CD4-positive, CD25-positive, alpha-beta regulatory T cell (primary cell): Measurements from ENCODE around the gene GCGR. TPM values are rescaled to one million over a fixed set of nuclear protein-coding genes. Genes with fewer than 3 reads are reported as not detected.

Experiments
- ATAC-seq, 2 donors: fragments of 150-1000 bp; cut with Tn5 transposase; one replicate each; pipeline ENCODE4 v1.10.0; 2021; ENCODE audit warnings: low read depth in 2 of 2, moderate number of reproducible peaks in 2 of 2, moderate library complexity in 1 of 2
- DNase-seq, 3 donors: peaks; one replicate each; pipeline versions ENCODE4 v3.0.0 to v3.0.0-alpha.2; 2012 to 2022; ENCODE audit warnings: mixed read lengths in 1 of 3
- H3K27ac ChIP-seq: one replicate; pipeline ENCODE4 v1.7.0; 2013; ENCODE audit warnings: mild to moderate bottlenecking, low read length; ENCODE audit not compliant: insufficient read depth, poor library complexity, severe bottlenecking
- H3K27me3 ChIP-seq: one replicate; pipeline ENCODE4 v1.7.0; 2013; ENCODE audit warnings: low read length; ENCODE audit not compliant: control insufficient read depth, insufficient read depth
- H3K36me3 ChIP-seq: one replicate; pipeline ENCODE4 v1.7.0; 2013; ENCODE audit warnings: mild to moderate bottlenecking, low read length, moderate library complexity; ENCODE audit not compliant: control insufficient read depth, insufficient read depth
- H3K4me1 ChIP-seq: 2 replicates; pipeline ENCODE4 v1.7.0; 2013; ENCODE audit warnings: mild to moderate bottlenecking, low read length; ENCODE audit not compliant: insufficient read depth, control insufficient read depth, poor library complexity, severe bottlenecking
- H3K4me3 ChIP-seq: one replicate; pipeline ENCODE4 v1.7.0; 2013; ENCODE audit warnings: low read depth, mild to moderate bottlenecking, low read length, moderate library complexity
- H3K9me3 ChIP-seq, 2 experiments: 1 replicate in 1 of 2; 2 replicates in 1 of 2; pipeline ENCODE4 v1.7.0; 2013; ENCODE audit warnings: low read length in 2 of 2, mild to moderate bottlenecking in 1 of 2, moderate library complexity in 1 of 2; ENCODE audit not compliant: control insufficient read depth in 2 of 2
- H3K27ac Mint-ChIP-seq, 3 donors: one replicate each; pipeline ENCODE4 v1.8.0; 2020 to 2022; ENCODE audit warnings: mild to moderate bottlenecking in 3 of 3, mixed read lengths in 3 of 3, moderate library complexity in 2 of 3
- H3K27me3 Mint-ChIP-seq: one replicate; pipeline ENCODE4 v1.8.0; 2022; ENCODE audit warnings: mild to moderate bottlenecking, mixed read lengths
- H3K36me3 Mint-ChIP-seq: one replicate; pipeline ENCODE4 v1.8.0; 2020; ENCODE audit warnings: mixed read lengths
- H3K4me1 Mint-ChIP-seq, 4 donors: one replicate each; pipeline ENCODE4 v1.8.0; 2020 to 2022; ENCODE audit warnings: mixed read lengths in 4 of 4, mild to moderate bottlenecking in 1 of 4
- H3K4me3 Mint-ChIP-seq, 4 donors: one replicate each; pipeline ENCODE4 v1.8.0; 2020 to 2022; ENCODE audit warnings: mild to moderate bottlenecking in 4 of 4, mixed read lengths in 4 of 4, moderate library complexity in 3 of 4
- H3K9me3 Mint-ChIP-seq, 7 donors: one replicate each; pipeline ENCODE4 v1.8.0; 2020 to 2022; ENCODE audit warnings: mixed read lengths in 7 of 7, mild to moderate bottlenecking in 3 of 7, moderate library complexity in 2 of 7
- polyA plus RNA-seq, 4 donors: library from polyadenylated mRNA; unstranded; fragments of 300-500 nt; fragmentation: Illumina TruSeq; gene quantifications; one replicate each; pipeline ENCODE4 v1.2.3, GENCODE V29; 2021
- total RNA-seq: library from RNA; stranded (reverse); gene quantifications from one replicate; pipeline ENCODE4 v1.2.3, GENCODE V29; 2022

Gene GCGR
- total and polyA plus RNA-seq, 5 donors from 2014 or later: not detected

DNA sequence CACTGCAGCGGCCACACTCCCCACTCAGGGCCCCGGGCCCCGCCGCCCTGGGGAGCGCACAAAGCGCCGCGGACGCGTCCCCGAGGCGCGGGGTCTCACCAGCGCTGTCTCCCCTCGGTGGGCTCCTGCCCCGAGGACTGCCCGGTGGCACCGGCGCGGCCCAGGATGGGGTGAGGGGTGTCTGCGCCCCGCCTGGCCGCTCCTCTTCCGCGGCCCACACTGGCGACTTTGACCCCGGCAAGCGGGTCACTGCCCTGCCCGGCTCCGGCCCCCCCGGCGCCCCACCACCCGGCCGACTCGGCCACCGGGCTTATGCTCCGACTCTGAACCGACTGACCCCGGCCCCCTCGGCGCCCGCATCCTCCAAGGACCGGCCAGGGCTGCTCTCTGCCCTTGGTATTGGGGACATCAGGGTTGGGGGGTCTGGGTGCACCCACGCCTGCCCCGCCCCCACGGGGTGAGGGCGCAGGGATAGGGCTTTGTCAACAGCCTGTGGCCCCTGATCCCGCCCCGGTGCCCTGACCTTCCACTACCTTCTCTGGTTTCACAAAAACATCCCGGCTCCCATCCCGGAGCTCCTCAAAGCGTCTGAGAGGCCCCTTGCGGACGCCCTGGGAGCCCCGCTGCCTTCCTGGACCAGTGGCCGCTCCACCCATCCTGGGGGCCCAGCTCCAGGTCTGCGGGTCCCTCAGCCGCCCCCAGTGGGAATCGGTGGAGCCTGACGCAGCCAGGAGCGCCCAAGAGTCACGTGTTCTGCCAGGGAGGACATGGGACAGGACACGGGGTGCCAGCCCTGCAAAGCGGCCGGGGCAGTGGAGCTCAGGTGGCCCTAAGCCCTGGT, 829 bp downstream of the GCGR start:
- peaks cover 0 to 4% (median 2%) of the 10 kb centered on the region in 4 donors for H3K4me1 Mint-ChIP-seq
- H3K27ac Mint-ChIP-seq: no peak overlapping the region
- Histone ChIP-seq H3K27ac (no peak overlapping the region), H3K4me1 (peaks cover 8% of the 10 kb centered on the region), H3K27me3 (no peaks in the 10 kb centered on the region), H3K36me3 (no peaks in the 10 kb centered on the region), H3K4me3 (no peak overlapping the region), H3K9me3 (no peaks in the 10 kb centered on the region)
- H3K4me3 Mint-ChIP-seq: no peak overlapping the region
- no peak for ATAC-seq
- H3K36me3 Mint-ChIP-seq: no peaks in the 10 kb centered on the region
- no peak for DNase-seq
- no peaks in the 10 kb centered on the region for H3K9me3 Mint-ChIP-seq
- peaks cover 35% of the 10 kb centered on the region for H3K27me3 Mint-ChIP-seq

DNA sequence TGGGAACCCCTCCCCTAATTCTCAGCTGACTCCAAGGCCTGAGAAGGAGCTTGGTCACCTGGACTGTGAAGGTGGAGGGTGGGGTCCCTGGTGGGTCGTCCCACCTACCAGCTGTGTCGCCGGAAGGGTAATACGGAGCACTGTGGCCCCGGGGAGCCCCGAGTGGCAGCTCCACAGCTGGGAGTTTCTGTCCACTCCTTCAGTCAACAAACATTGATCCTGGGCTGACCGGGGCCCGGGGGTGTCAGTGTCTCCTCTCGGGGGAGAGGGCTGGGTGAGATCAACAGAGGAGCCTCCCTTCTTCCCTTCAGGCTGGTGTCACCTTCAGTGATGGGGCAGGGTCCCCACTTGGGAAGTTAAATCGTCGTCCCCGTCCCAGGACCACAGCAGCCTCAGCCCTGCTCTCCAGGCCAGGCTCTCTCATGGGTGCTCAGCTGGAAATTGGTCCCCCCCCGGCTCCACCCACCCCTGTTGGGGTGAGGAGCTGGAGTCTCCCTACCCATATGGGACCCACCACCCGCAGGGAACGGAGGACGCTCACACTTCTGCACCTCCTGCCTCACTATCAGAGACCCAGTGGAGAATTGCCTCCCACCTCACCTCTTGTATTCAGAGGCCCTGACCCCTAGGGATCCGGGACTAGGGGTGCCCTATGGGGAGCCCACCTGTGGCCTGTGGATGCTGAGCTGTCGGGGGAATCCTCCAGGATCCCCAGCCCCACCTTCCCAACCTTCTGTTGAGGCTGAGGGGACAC, 1.9 kb downstream of the GCGR start:
- Histone ChIP-seq H3K4me1 (peaks cover 8% of the 10 kb centered on the region), H3K36me3 (no peaks in the 10 kb centered on the region), H3K27ac (no peak overlapping the region), H3K27me3 (no peaks in the 10 kb centered on the region), H3K9me3 (no peaks in the 10 kb centered on the region), H3K4me3 (no peak overlapping the region)
- Mint-ChIP-seq H3K4me1 (peaks cover 0 to 3% (median 0%) of the 10 kb centered on the region in 4 donors), H3K9me3 (no peaks in the 10 kb centered on the region), H3K27me3 (peaks cover 31% of the 10 kb centered on the region), H3K36me3 (no peaks in the 10 kb centered on the region), H3K27ac (no peak overlapping the region), H3K4me3 (no peak overlapping the region)
- DNase-seq (no peak), ATAC-seq (no peak)

DNA sequence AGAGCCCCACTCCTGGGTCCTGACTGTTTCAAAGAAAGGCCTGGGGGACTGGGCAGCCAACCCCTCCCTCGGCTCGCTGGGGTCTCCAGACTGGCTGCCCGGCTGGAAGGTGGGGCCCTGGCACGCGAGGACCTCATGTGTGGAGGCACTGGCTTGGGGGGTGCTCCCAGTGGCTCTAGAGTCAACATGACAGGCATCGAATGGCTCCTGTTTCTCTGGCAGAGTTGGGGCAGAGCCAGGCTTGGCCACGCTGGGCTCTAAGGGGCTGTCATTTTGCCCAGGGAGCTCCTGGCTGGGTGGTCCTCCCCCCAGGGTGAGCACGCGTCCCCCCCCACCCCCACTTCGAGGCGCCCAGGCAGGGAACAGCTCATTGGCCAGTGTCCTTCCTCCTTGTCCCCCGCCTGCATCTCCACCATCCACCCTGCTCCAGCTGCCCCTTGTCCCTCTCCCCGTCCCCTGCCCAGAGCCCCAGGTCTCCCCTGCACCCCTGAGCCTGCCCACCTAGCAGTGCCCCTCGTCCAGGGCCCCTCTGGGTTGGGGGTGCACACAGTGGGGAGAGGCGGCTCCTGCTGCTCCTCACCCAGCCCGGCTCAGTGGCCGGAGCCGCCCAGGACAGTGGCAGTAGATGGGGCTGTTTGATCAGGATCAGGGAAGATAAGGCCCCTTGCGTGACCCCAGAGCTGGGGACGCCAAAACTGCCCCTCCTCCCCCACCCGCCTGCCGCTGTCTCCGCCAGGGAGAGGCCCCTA, 2.7 kb downstream of the GCGR start:
- H3K27ac ChIP-seq: no peak overlapping the region
- H3K9me3 Mint-ChIP-seq: no peaks in the 10 kb centered on the region
- H3K27ac Mint-ChIP-seq: no peak overlapping the region
- peaks cover 0 to 3% (median 0%) of the 10 kb centered on the region in 4 donors for H3K4me1 Mint-ChIP-seq
- H3K36me3 Mint-ChIP-seq: no peaks in the 10 kb centered on the region
- ATAC-seq (no peak), DNase-seq (no peak)
- no peaks in the 10 kb centered on the region for H3K36me3 ChIP-seq
- H3K4me3 Mint-ChIP-seq: no peak overlapping the region
- peaks cover 24% of the 10 kb centered on the region for H3K27me3 Mint-ChIP-seq
- H3K27me3 ChIP-seq: no peaks in the 10 kb centered on the region
- H3K4me1 ChIP-seq: peaks cover 8% of the 10 kb centered on the region
- no peaks in the 10 kb centered on the region for H3K9me3 ChIP-seq
- H3K4me3 ChIP-seq: no peak overlapping the region

DNA sequence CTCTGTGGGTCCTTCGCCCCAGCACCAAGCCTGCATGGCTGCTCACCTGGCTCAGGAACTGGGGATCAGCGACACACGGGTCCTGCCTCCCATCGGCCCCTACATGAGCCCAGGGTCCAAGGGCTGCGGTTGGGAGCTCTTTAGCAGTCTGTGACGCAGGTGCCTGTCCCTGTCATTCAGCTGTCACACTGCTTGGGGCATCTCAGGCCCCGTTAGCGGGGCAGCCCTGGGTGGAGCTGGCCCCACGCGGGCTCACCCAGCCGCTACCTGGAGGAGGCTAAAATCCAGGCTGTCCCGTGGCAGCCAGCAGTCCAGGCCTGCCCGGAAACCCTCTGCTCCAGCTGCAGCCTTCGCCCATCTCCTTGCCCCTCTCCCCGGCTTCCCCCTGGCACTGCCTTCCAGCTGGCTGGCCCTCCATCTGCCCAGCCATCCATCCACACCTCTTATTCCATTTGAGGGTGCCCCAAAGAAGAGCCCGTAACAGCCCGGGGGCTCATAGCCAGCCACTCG, 3.3 kb downstream of the GCGR start:
- no peak overlapping the region for H3K27ac ChIP-seq
- peaks cover 18% of the 10 kb centered on the region for H3K27me3 Mint-ChIP-seq
- H3K4me3 Mint-ChIP-seq: no peak overlapping the region
- H3K27me3 ChIP-seq: no peaks in the 10 kb centered on the region
- peaks cover 0 to 3% (median 0%) of the 10 kb centered on the region in 4 donors for H3K4me1 Mint-ChIP-seq
- no peaks in the 10 kb centered on the region for H3K9me3 Mint-ChIP-seq
- no peak for ATAC-seq
- H3K36me3 Mint-ChIP-seq: no peaks in the 10 kb centered on the region
- H3K4me3 ChIP-seq: no peak overlapping the region
- H3K4me1 ChIP-seq: peaks cover 8% of the 10 kb centered on the region
- DNase-seq: no peak
- no peaks in the 10 kb centered on the region for H3K9me3 ChIP-seq
- no peak overlapping the region for H3K27ac Mint-ChIP-seq
- H3K36me3 ChIP-seq: no peaks in the 10 kb centered on the region

GRCh38 chr17:81807839-81808238, 3.9 kb downstream of the GCGR start:
- Histone ChIP-seq H3K4me3 (no peak overlapping the region), H3K4me1 (peaks cover 8% of the 10 kb centered on the region), H3K36me3 (no peaks in the 10 kb centered on the region), H3K27ac (no peak overlapping the region), H3K9me3 (no peaks in the 10 kb centered on the region), H3K27me3 (no peaks in the 10 kb centered on the region)
- ATAC-seq (no peak), DNase-seq (no peak)
- H3K27ac Mint-ChIP-seq: no peak overlapping the region
- no peaks in the 10 kb centered on the region for H3K36me3 Mint-ChIP-seq
- H3K4me1 Mint-ChIP-seq: peaks cover 0 to 3% (median 0%) of the 10 kb centered on the region in 4 donors
- no peaks in the 10 kb centered on the region for H3K9me3 Mint-ChIP-seq
- no peak overlapping the region for H3K4me3 Mint-ChIP-seq
- H3K27me3 Mint-ChIP-seq: peaks cover 13% of the 10 kb centered on the region

GRCh38 chr17:81808778-81809555, 5.0 kb downstream of the GCGR start:
- no peaks in the 10 kb centered on the region for H3K36me3 Mint-ChIP-seq
- H3K4me1 Mint-ChIP-seq: no peaks in the 10 kb centered on the region
- peaks cover 6% of the 10 kb centered on the region for H3K27me3 Mint-ChIP-seq
- H3K27ac ChIP-seq: no peak overlapping the region
- DNase-seq (no peak), ATAC-seq (peak in 1 of 2 donors; percentile 17)
- H3K4me1 ChIP-seq: peaks cover 8% of the 10 kb centered on the region
- no peaks in the 10 kb centered on the region for H3K36me3 ChIP-seq
- no peak overlapping the region for H3K4me3 ChIP-seq
- no peaks in the 10 kb centered on the region for H3K9me3 Mint-ChIP-seq
- no peaks in the 10 kb centered on the region for H3K27me3 ChIP-seq
- no peak overlapping the region for H3K4me3 Mint-ChIP-seq
- H3K27ac Mint-ChIP-seq: no peak overlapping the region
- no peaks in the 10 kb centered on the region for H3K9me3 ChIP-seq

- H3K27ac ChIP-seq: no peak overlapping the region
- no peaks in the 10 kb centered on the region for H3K36me3 ChIP-seq
- ATAC-seq: no peak
- Mint-ChIP-seq H3K36me3 (no peaks in the 10 kb centered on the region), H3K9me3 (no peaks in the 10 kb centered on the region), H3K27ac (no peak overlapping the region), H3K4me3 (no peak overlapping the region), H3K27me3 (peaks cover 6% of the 10 kb centered on the region), H3K4me1 (no peaks in the 10 kb centered on the region)
- H3K4me3 ChIP-seq: no peak overlapping the region
- H3K27me3 ChIP-seq: no peaks in the 10 kb centered on the region
- no peaks in the 10 kb centered on the region for H3K9me3 ChIP-seq
- DNase-seq: no peak
- H3K4me1 ChIP-seq: peaks cover 5% of the 10 kb centered on the region
Measured at GRCh38 chr17:81809556-81809998, 5.6 kb downstream of the GCGR start.
